ENCODE results near the gene MYRF. TPM values are rescaled to one million over a fixed set of nuclear protein-coding genes. Genes with fewer than 3 reads are reported as not detected.

Gene MYRF
- total and polyA plus RNA-seq, 12 donors = 0.13 to 2.6 (median 0.89) TPM

GRCh38 chr11:61735391-61735790, 17.0 kb upstream of the MYRF start:
- WGBS, 4 donors = 85 to 94% (median 92%) methylated on average over 11 to 17 of the region's 17 CpGs
- intact Hi-C loops (cut with DNase I) = loop anchor here in 1 of 2 donors (2.0 kb wide), 1 partner anchor 55 kb away; the partner anchor contains the start of gene DAGLA
- TF ChIP-seq CTCF (IDR thresholded peaks at IDR 0.05) (no peak), POLR2A (IDR thresholded peaks at IDR 0.05) (no peak)
- H3K36me3 ChIP-seq (replicated peaks in 1 of 2) = no peaks in the 10 kb centered on the region
- no peak overlapping the region for H3K4me3 ChIP-seq
- H3K4me1 ChIP-seq (replicated peaks in 1 of 2) = peaks cover 0 to 5% of the 10 kb centered on the region in 2 donors
- H3K9me3 ChIP-seq (replicated peaks in 1 of 3) = no peaks in the 10 kb centered on the region
- DNase-seq = no peak
- no peaks in the 10 kb centered on the region for H3K27me3 ChIP-seq
- no peak overlapping the region for H3K27ac ChIP-seq

GRCh38 chr11:61736310-61736709, 16.1 kb upstream of the MYRF start:
- Histone ChIP-seq H3K36me3 (replicated peaks in 1 of 2) (no peaks in the 10 kb centered on the region), H3K9me3 (replicated peaks in 1 of 3) (no peaks in the 10 kb centered on the region), H3K27ac (no peak overlapping the region), H3K27me3 (no peaks in the 10 kb centered on the region), H3K4me3 (no peak overlapping the region), H3K4me1 (replicated peaks in 1 of 2) (peaks cover 0 to 5% of the 10 kb centered on the region in 2 donors)
- 75 to 89% (median 87%) methylated on average over 5 of the region's 5 CpGs for WGBS, 4 donors
- DNase-seq = no peak
- TF ChIP-seq POLR2A (IDR thresholded peaks at IDR 0.05) = no peak
- intact Hi-C loops (cut with DNase I) = no loop called here

GRCh38 chr11:61737131-61737530, 15.3 kb upstream of the MYRF start:
- no peak overlapping the region for H3K4me3 ChIP-seq
- peaks cover 0 to 5% of the 10 kb centered on the region in 2 donors for H3K4me1 ChIP-seq (replicated peaks in 1 of 2)
- no peaks in the 10 kb centered on the region for H3K27me3 ChIP-seq
- DNase-seq = no peak
- H3K27ac ChIP-seq = no peak overlapping the region
- no peaks in the 10 kb centered on the region for H3K36me3 ChIP-seq (replicated peaks in 1 of 2)
- H3K9me3 ChIP-seq (replicated peaks in 1 of 3) = no peaks in the 10 kb centered on the region
- WGBS, 4 donors = 89 to 94% (median 91%) methylated on average over 7 to 12 of the region's 12 CpGs
- intact Hi-C loops (cut with DNase I) = no loop called here
- TF ChIP-seq CTCF (IDR thresholded peaks at IDR 0.05) (no peak), POLR2A (IDR thresholded peaks at IDR 0.05) (no peak)

- WGBS, 4 donors = 84 to 90% (median 88%) methylated on average over 17 to 23 of the region's 23 CpGs
- Histone ChIP-seq H3K4me3 (no peak overlapping the region), H3K27me3 (no peaks in the 10 kb centered on the region), H3K27ac (no peak overlapping the region), H3K36me3 (replicated peaks in 1 of 2) (no peaks in the 10 kb centered on the region), H3K4me1 (replicated peaks in 1 of 2) (peaks cover 0 to 5% of the 10 kb centered on the region in 2 donors), H3K9me3 (replicated peaks in 1 of 3) (no peaks in the 10 kb centered on the region)
- TF ChIP-seq POLR2A (IDR thresholded peaks at IDR 0.05) (no peak), CTCF (IDR thresholded peaks at IDR 0.05) (no peak)
- intact Hi-C loops (cut with DNase I) = no loop called here
- no peak for DNase-seq
Observed at GRCh38 chr11:61737636-61738386, 14.6 kb upstream of the MYRF start.

GRCh38 chr11:61738776-61739175, 13.7 kb upstream of the MYRF start:
- H3K4me3 ChIP-seq = no peak overlapping the region
- WGBS, 4 donors = 71 to 100% (median 88%) methylated on average over 1 to 7 of the region's 7 CpGs
- no peak for TF ChIP-seq CTCF (IDR thresholded peaks at IDR 0.05)
- TF ChIP-seq POLR2A (IDR thresholded peaks at IDR 0.05) = no peak

More at GRCh38 chr11:61738776-61739175, 13.7 kb upstream of the MYRF start:
- intact Hi-C loops (cut with DNase I) = no loop called here
- no peaks in the 10 kb centered on the region for H3K4me1 ChIP-seq (replicated peaks in 1 of 2)
- H3K27ac ChIP-seq = no peak overlapping the region
- DNase-seq = no peak
- H3K36me3 ChIP-seq (replicated peaks in 1 of 2) = no peaks in the 10 kb centered on the region
- H3K9me3 ChIP-seq (replicated peaks in 1 of 3) = no peaks in the 10 kb centered on the region
- H3K27me3 ChIP-seq = no peaks in the 10 kb centered on the region

All from adrenal gland (tissue), 12 donors.